ENCODE measurements around the gene CYB561. TPM values are rescaled to one million over a fixed set of nuclear protein-coding genes. Genes with fewer than 3 reads are reported as not detected.

The CYB561 gene
- total RNA-seq, 1 experiment from 2014 or later, result 20.7 TPM

DNA sequence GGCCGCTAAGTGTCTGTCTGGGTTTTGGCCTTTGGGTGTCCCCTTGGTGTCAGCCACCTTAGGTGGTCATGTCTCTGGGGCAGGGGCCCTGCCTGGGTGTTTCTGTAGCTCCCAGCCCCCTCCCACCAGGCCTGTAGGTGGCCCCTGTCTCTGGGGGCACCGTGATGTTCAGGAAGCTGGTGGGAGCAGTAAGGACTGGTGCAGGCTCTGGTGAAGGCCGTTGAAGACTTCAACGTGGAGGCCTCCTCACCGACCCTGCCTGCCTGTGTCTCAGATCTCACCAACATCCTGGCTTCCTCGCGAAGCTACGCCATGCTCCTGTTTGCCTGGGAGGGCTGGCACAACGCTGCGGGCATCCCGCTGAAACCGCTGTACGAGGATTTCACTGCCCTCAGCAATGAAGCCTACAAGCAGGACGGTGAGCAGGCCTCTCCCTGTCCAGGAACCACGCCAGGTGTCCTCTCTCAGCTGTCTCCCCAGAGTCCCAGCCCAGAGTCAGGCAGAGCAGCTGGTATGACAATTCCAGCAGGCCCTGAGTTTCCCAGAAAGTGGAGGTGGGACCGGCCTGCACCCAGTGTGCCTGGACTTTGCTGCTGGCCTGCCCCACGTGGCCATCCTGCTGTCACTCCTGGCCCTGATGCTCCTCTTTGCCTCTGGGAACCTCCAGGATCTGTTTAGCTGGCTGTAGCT lies 33.5 kb upstream of the CYB561 start:
- Mint-ChIP-seq H3K9me3 (no peaks in the 10 kb centered on the region), H3K4me1 (peaks cover 19 to 34% of the 10 kb centered on the region in 2 experiments), H3K4me3 (no peak overlapping the region; a peak in 1 of 5 replicates), H3K27me3 (ENCODE audit: low read depth) (peaks cover 33% of the 10 kb centered on the region), H3K36me3 (ENCODE audit: insufficient read depth in 1 of 3, low read depth in 3 of 3) (no peaks in the 10 kb centered on the region), H3K27ac (no peak overlapping the region; a peak in 2 of 7 replicates)
- Histone ChIP-seq H3K14ac (ENCODE audit: insufficient read depth, low read length) (no peak overlapping the region), H3K27me3 (ENCODE audit: insufficient read depth, low read length) (no peaks in the 10 kb centered on the region; the same call in 1 of the 2 replicates), H4K20me1 (ENCODE audit: control insufficient read depth, insufficient read depth, insufficient read length) (no peaks in the 10 kb centered on the region), H3K79me2 (ENCODE audit: insufficient read depth, low read length) (no peaks in the 10 kb centered on the region), H4K5ac (ENCODE audit: insufficient read length, low read depth, low read length) (no peak overlapping the region), H2BK20ac (ENCODE audit: low read depth, low read length, poor library complexity, severe bottlenecking) (no peak overlapping the region), H3K23ac (ENCODE audit: insufficient read length, low read depth, low read length) (no peak overlapping the region), H2BK12ac (ENCODE audit: insufficient read length, low read depth, low read length) (no peak overlapping the region), H3K18ac (ENCODE audit: insufficient read length, low read depth, low read length) (no peak overlapping the region), H2AFZ (ENCODE audit: low read length) (no peak overlapping the region), H3K4ac (ENCODE audit: low read depth, low read length) (no peak overlapping the region), H3K23me2 (ENCODE audit: insufficient read length, low read depth, low read length, poor library complexity, severe bottlenecking) (peaks cover 13% of the 10 kb centered on the region), H3K9me3 (ENCODE audit: control insufficient read depth, low read depth, low read length) (no peaks in the 10 kb centered on the region), H3K27ac (ENCODE audit: insufficient read length, low read depth, low read length) (no peak overlapping the region), H3T11ph (ENCODE audit: low read length) (no peak overlapping the region), H2BK5ac (ENCODE audit: insufficient read length, low read length) (no peak overlapping the region), H2BK120ac (ENCODE audit: low read depth, low read length, poor library complexity, severe bottlenecking) (no peak overlapping the region), H2BK15ac (ENCODE audit: low read depth, low read length) (no peak overlapping the region), H2AK5ac (ENCODE audit: insufficient read length, low read length) (no peak overlapping the region), H3K9ac (ENCODE audit: extremely low read depth, insufficient read length, low read length) (no peak overlapping the region), H4K91ac (ENCODE audit: insufficient read length, low read depth, low read length) (no peak overlapping the region), H4K8ac (replicated peaks; ENCODE audit: insufficient read length, low read depth, low read length) (no peak overlapping the region), H3K56ac (ENCODE audit: insufficient read length, low read depth, low read length) (no peak overlapping the region), H3K4me2 (ENCODE audit: insufficient read depth, insufficient read length, low read length) (no peak overlapping the region), H3K79me1 (ENCODE audit: insufficient read depth, low read depth, low read length, poor library complexity, severe bottlenecking) (no peaks in the 10 kb centered on the region), H3K4me1 (ENCODE audit: insufficient read depth, low read length) (no peaks in the 10 kb centered on the region; the same call in 1 of the 2 replicates)
- WGBS (ENCODE audit: extremely low coverage, insufficient read length, low lambda C conversion rate), result no CpG with 5 or more reads among the region's 17 CpGs
- TF ChIP-seq CTCF (conservative IDR thresholded peaks at IDR 0.05), result no peak
- DNase-seq, result no peak

Measured in H9 (cell line).